Effector CD4-positive, alpha-beta T cell (primary cell): ENCODE results near the gene PLA2G4A.
"Not testable (repeated sequence)": the region's sequence is repeated elsewhere in the genome, so short reads cannot be mapped to it uniquely, and the experiment has no call there.

Experiments
- DNase-seq: peaks from one replicate; pipeline ENCODE4 v3.0.0-alpha.2; 2020

The PLA2G4A gene

DNA sequence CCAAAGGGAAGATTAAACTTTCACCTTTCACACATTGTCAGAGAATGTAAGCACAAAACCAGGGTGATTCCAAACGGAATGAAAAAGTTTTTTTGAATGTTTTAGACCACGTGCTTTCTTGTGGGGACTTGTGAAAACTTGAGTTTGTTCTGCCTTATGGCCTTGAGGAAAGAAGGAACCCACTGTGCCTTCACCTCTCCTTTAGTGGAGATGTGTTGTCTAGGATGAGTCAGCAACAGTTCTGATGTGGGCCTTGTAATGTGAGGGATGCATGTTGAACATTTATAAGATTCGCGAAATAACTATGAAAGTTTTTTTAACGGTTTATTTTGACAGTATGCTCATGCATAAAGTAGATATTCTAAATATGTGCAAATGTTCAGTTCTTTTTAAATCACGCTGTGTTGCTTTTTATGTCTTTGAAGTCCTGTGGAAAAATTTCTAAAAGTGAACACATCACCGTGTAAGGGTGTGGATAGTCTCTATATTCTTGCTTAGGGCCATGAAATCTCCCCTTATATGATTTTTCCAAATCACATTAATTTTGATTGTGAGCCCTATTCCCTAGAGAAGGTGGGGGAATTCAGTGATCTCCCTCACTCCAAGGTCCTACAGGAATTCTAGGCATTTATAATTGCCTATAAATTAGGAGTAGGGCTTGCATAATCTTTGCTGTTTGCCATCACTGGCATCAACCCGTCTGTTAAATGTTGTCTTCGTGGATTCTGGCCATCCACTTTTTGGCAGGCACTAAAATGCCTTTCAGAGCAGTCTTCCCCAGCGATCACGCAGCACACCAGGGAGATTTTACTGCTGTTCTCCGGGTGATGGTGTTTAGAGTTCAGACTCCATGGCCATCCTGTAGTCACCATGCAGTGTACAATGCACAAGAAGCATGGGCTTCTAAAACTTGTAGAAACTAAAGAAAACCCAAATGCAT lies 47.4 kb downstream of the PLA2G4A start:
- no peak for DNase-seq

DNA sequence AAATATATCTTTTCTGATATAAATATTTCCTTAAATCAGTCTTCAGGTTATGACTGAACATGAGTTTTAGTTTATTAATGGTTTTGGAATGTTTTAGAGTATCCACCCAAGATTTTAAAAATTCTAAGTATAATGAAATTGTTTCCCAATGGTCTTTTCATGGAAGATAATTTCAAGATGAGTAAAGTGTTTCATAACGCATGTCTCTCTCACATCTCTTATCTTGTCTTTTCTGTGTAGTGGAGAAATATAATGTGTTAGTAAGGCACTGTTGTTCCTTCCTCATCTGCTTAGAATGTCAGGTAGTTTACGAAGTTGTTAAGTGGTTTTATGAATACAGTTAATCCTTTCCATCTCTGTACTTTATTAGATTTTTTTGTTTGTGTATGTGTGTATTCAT lies 49.6 kb downstream of the PLA2G4A start:
- no peak for DNase-seq

DNA sequence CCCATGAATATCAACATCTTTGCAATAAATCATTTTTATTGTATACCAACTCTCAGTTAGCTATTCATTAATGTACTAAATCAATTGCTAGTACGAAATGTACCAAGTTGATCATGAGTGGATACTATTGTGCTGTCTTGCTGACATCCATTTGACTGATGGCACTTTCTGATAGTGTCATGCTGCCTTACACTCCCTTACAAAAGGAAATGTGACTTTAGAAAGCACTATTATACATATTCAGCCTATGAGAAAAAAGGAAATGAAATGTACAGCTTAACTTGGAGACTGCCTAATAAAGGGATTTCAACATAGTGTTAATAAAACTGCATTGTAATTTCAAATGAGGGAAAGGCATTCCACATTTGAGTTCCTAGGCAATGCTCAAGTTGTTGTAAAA lies 52.2 kb downstream of the PLA2G4A start:
- DNase-seq = no peak

DNA sequence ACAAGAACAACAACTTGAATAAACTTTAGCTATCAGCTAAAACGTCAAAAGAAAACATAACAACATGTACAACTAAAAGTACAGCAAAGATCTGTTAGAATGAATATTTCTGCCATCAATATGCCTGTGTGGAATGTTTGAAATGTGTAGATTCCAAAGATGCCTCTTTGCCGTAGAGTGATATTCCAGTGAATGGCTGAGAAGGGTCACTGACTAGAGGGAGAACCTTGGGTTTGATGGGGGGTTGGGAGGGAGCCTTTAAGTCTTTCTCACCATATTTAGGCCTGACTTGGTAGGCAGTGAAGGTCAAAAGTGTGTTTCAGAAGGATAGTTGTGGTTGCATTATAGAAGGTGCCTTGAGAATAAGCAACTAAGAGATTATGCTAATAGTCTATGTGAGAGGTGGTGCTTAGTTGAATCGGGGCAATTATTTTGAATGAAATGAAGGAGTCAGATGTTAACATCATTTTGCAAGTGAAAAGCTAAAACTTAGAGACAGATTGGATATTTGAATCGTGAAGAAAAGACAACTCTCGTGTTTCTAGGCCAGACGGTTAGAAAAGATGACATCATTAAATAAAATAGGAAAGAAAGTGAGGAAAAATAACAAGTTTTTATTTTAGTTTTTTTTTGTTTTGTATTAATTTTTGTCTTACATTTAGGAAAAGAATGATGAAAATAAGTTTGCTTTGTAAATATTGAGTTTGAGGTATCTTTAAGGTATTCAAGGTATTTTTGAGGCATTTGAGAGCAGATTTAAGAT lies 53.8 kb downstream of the PLA2G4A start:
- DNase-seq = no peak

DNA sequence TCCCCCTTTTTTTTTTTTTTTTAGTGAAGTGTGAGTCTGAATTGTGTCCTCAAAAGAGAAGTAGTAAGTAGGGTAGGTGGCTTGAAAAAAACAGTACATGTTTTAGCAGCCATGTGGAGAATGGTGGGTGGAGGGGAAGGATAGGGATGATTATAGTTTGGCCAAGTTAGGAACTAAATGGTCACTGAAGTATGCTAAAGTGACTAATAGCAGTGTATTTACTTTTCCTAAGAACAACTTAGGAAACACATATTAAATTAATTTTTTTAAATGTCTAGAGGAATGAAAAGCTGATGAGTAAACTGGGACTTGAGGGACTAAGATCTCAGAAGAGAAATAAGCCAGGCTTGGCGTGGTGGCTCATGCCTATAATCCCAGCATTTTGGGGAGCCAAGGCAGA lies 55.5 kb downstream of the PLA2G4A start:
- no peak for DNase-seq

DNA sequence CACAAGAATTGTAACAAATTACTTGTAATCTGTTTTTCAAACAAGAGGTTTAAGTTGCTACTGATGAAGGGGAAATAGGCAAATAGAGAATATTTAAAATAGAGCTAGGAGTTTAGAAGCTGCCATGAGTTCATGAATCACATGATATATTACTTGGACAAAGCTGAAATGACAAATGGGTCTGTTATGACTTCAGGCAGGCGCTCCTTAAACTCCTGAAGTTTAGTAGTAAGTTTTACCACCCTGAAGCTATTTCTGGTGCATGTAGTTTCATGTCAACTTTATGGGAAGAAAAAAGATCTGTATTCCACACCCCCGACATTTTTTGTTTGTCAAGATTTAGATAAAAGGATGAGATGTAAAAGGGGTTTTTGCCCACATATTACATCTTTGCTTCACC lies 58.5 kb downstream of the PLA2G4A start:
- no peak for DNase-seq

DNA sequence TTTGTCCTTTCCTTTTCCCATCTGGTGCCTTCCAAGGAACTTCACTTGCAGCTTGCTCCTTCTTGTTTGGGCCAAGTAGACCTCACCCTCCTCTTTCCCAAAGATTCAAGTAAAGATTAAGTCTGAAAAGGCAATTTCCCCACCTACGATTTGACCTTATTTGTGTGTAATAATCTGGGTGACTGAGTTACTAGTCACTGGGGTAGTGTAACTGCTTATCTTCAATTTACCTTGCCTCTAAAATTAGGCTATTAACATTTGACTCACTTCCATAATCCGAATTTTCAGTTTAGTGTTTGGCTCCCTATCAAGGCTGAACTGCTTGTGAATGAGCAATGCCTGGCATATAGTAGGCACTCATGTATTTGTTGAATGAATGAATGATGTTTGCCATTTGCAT lies 59.6 kb downstream of the PLA2G4A start:
- no peak for DNase-seq

DNA sequence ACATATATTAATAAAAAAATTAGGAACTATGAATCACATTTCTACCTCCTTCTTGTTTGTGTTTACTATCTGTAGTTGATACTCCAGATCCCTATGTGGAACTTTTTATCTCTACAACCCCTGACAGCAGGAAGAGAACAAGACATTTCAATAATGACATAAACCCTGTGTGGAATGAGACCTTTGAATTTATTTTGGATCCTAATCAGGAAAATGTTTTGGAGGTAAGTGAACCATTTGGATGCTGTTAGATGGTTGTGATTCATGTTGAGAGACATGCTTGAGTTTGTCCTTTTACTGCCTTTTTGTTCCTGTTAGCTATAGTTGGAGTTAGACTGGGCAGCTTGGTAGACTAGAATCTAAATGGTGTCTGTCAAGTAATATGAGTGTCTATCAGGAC lies 64.2 kb downstream of the PLA2G4A start:
- DNase-seq = no peak

DNA sequence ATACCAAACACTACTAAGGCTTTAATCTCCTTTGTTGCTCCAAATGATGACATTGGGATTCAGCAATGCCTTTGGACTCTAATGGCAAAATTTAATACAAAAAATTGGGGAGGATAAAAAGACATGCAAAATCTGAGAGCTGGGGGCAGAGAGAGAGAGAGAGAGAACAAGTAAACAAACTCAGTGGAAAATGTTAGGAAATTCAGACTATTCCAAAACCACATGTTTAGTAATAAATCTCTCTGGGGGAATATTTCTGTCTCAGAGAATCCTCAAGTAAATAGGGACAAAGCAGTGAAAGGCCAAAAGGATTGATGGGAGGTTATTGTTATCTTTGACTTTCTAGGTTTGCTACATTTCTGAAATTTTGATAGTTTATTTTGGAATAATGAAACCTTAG lies 65.7 kb downstream of the PLA2G4A start:
- DNase-seq = no peak

DNA sequence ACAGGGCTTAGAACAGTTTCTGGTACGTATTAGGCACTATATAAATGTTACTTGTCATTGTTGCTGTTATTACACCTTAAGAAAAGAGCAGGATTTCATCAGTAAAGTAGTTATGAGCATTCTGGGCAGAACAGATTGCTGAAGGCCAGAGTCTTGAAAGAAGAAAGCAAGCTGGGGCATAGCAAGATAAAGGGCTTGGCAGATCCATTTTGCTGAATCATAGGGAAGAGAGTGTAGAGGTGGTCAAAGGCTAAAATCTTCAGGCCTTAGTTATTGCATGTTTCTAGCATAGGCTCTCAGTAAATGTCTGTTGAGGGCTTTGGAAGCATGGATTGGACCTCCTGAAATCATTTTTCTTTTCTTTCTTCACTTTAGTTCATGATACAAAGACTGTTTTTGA lies 67.5 kb downstream of the PLA2G4A start:
- DNase-seq = no peak

DNA sequence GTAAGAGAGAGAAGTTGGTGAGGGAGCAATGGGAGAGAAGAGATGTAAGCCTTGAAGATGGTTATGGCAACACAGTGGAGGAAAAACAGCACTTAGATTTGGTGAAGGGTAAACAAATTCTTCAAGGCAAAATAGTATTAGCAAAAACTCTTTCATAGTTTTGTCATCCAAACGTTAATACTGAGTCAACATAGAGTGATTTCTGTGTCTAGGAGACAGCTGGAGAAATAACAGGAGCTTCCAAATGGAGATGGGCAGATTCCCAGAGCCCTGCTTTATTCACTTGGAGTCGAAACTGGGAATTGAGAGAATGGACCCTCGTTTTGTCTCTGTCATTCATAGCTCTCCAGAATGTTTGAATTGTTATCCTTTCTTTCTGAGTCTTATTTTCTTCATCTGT lies 68.3 kb downstream of the PLA2G4A start:
- no peak for DNase-seq

DNA sequence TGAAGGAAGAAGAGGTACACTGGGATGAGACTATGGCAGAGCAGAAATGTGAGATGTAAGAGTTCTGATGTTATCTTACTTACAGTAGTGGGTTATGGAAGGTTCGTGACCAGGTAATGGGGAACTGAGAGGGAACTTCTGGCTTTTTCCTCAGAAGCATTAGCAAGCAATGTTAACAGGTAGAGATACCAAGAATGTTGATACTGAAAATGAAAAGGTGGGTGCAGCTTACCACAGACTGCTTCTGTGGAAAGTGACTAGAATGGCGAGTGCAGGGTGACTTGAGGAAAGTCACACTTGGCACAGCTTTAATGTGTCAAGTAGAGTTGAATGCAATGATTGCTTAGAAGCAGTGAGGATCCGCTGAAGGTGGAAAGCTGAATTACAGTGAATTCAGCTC lies 70.8 kb downstream of the PLA2G4A start:
- DNase-seq = no peak

DNA sequence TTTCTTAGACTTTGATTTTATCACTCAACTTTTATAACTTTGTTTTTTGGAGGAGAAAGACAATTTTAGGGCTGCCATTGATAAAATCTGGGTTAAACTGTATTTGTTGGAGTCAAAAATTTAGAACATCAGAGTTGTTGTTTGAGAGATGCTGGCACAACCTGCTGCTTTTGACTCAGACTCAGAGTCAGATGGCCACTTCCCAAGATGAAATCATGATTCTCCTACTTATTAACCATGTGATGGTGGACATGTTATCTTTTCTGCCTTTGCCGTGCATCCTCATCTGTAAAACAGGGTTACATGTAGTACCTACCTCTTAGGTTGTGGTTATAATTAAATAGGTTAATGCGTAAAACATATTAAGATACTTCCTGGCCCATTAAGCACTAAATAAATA lies 71.2 kb downstream of the PLA2G4A start:
- no peak for DNase-seq

DNA sequence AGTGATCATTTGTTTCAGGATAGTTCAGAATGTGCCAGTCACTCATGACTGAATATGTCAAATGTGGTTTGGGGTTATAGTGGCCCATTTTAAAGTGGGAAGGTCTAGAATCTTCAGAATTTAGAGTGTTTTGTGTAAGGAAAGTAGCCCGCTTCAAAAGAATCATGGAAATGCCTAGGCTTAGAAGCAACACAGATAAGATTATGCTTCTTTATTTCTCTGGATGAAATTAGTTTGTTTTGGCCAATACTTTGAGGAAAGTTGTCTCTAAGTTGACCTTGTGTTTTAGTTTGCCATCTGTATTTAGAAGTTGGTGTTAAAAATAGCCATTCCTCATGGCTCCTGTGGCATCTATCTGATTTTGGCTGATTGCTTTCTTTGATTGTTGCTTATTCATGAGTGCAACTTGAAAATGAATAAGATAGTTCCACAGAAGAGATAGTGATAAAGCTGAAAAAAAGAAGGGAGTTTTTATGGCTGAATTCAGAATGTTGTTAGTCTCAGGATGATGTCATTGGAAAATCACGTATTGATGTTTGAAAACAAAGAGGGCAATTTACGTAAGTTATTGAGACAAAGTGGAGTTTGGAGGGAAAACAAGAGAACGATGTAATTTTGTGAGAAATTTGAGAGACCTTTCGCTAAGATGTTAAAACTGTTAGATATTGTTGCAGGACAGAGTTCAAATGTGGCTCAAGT lies 71.9 kb downstream of the PLA2G4A start:
- DNase-seq = no peak

DNA sequence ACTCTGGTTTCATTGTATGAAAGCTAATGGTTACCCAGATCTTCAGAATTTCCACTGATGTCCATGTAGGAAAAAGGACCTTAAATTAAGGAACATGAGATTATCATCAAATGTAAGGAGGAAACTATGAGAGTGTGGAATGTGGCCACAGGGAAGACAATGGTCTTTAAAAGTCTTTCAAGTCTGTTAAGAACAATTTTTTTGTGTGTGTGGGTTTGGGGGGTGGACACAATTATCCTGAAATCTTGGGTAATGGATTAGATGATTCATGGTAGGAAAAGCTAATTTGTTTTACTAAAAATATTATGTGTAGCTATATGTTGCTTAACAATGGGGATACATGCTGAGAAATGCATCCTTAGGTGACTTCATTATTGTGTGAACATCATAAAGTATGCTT lies 72.9 kb downstream of the PLA2G4A start:
- DNase-seq = no peak

DNA sequence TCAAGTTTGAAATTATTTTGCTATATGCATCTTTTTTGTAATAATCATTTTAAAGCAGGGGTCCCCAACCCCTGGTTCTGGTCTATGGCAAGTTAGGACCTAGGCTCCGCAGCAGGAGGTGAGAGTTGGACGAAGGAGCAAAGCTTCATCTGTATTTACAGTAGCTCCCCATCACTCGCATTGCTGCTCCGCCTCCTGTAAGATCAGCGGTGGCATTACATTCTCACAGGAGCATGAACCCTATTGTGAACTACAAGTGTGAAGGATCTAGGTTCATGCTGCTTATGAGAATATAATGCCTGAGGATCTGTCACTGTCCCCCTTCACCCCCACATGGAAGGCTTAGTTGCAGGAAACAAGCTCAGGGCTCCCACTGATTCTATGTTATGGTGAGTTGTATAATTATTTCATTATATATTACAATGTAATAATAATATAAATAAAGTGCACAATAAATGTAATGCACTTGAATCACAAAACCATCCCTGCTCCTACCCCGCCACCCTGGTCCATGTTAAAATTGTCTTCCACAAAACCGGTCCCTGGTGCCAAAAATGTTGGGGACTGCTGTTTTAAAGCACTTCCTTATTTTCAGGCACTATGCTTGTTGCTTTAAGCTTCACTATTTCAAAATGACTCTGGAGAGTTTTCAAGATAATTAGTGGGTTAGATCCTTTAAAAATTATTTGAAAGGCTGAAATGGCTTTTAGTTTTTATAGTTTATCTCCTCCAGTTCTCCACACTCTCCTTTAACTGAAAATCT lies 74.8 kb downstream of the PLA2G4A start:
- no peak for DNase-seq

DNA sequence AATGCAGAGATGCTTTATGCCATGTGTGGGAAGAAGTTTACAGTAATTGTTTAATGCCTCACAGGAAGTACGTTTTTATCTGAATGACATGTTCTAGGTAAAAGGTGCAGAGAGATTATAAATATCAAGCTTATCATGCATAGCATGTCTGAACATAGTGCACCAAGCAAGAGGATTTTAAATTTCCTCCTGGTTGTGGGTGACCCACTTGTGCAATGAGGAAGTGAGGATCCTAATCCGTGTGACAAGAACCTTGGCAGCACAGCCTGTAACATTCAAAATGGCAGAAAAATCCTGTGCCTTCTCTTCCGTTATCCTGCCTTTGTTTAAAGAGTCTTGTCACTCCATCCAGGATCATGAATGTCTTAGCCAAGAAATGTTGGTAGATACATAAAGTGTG lies 75.6 kb downstream of the PLA2G4A start:
- no peak for DNase-seq

DNA sequence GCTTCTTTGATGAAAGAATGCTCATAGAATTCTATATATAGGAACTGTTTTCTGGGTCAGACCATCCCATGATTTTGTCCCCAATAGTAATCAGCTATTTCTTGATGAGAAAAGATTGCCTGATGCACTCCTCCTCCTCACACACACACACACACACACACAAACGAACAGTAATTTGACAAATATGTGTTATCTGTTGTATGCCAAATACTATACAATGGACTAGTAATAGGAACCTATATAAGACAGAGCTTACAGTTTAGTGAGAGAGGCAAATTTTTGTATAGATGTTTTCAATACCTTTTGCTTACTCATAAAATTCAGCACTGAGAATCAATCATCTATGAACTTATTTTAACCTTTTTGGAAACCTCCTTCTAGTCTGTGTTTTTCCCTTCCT lies 76.8 kb downstream of the PLA2G4A start:
- DNase-seq = no peak

DNA sequence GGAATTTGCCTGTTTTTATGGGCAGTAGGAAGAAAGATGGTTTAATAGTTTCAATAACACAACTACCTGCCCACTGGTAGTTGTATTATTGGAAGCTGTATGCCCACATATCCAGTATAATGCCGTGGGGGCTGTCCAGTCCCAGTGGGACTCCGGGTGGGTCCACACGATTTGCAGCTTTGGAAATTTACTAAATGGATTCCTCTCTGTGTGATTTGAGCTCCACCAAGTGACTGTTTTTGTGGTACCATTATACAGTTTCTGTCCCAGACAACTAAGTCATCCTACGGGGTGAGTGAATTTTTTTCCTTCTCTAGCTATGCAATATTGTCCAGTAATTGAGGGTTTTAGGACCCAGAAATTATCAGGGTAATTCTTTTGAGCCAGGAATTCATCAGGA lies 86.8 kb downstream of the PLA2G4A start:
- no peak for DNase-seq

DNA sequence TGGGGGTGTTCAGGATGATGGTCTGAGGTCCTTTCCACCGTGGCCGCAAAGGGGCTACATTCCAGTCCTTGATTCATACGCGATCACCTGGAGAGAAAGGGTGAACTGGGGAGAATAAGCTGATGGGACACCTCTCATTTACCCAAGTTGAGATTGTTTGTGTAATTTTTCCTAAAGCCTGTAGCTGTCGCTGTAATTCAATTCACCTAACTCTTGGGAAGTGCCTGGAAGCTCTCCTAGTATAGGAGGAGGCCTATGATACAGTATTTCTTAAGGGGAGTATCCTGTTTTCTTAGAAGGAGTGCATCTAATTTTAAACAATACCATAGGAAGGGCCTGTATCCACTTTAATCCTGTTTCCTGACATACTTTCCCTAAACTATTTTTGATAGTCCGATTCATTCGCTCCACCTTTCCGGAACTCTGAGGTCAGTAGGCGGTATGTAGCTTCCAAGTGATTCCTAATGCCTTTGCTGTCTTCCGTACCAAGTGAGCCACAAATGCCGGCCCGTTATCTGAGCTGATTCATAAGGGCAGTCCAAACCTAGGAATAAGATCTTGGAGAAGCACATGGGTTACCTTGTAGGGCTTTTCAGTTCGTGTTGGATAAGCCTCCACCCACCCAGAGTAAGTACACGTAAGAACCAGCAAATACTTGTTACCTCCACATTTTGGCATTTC lies 88.5 kb downstream of the PLA2G4A start:
- not testable (repeated sequence) for DNase-seq

DNA sequence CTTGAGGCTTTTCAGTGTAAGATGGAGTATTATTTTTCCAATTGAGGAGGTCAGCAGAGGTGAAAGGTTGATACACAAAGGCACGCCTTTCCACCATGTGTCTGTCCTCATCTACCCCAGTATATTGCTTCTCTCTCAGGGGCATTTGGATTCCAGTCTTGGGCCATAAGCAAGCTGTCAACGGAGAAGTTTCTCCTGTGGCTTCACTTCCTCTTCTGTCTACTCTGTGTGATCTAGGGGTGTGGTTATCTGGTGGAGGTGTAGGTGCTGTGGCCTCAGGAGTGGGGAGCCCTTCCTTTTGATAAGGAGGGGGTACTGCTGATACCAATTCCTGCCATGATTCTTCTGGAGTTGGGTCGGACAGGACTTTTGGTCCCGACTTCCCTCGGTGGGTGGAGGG lies 92.6 kb downstream of the PLA2G4A start:
- DNase-seq = not testable (repeated sequence)

DNA sequence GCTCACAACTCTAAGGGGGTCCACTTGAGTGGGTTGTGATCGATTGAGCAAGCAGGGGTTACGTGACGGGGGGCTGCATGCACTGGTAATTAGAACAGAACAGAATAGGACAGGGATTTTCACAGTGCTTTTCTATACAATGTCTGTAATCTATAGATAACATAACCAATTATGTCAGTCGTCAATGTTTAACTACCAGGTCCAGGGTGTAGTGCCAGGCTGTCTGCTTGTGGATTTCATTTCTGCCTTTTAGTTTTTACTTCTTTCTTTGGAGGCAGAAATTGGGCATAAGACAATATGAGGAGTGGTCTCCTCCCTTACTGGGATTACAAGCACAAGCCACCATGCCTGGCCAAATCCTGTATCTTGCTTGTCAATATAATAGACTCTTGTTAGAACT lies 94.1 kb downstream of the PLA2G4A start:
- not testable (repeated sequence) for DNase-seq
